IPS DF 4.7 (cell line): Measurements from ENCODE around the gene MPPED1.

Experiments used
- DNase-seq: peaks from one replicate; pipeline ENCODE4 v3.0.0-alpha.2; 2013; ENCODE audit warnings: low spot score; ENCODE audit errors: extremely low read depth

Gene MPPED1

GRCh38 chr22:43392385-43392989 lies 19.3 kb upstream of the MPPED1 start:
- no peak for DNase-seq

- DNase-seq: no peak
These were observed 18.5 kb upstream of the MPPED1 start for GRCh38 chr22:43393132-43393843.

GRCh38 chr22:43393844-43394474 lies 17.9 kb upstream of the MPPED1 start:
- DNase-seq: no peak

GRCh38 chr22:43395086-43395695 lies 16.6 kb upstream of the MPPED1 start:
- no peak for DNase-seq

- no peak for DNase-seq
These were observed 15.4 kb upstream of the MPPED1 start for GRCh38 chr22:43396321-43396933.

- no peak for DNase-seq
These were observed 14.8 kb upstream of the MPPED1 start for GRCh38 chr22:43396934-43397457.

GRCh38 chr22:43397766-43398165 lies 14.0 kb upstream of the MPPED1 start:
- no peak for DNase-seq

- no peak for DNase-seq
These were observed 13.6 kb upstream of the MPPED1 start for GRCh38 chr22:43398246-43398645.

GRCh38 chr22:43398910-43399309 lies 12.9 kb upstream of the MPPED1 start:
- no peak for DNase-seq

GRCh38 chr22:43399338-43399979 lies 12.4 kb upstream of the MPPED1 start:
- no peak for DNase-seq

GRCh38 chr22:43399980-43400358 lies 11.8 kb upstream of the MPPED1 start:
- no peak for DNase-seq

- DNase-seq: no peak
These were observed 11.4 kb upstream of the MPPED1 start for GRCh38 chr22:43400449-43400848.

- DNase-seq: no peak
These were observed 10.6 kb upstream of the MPPED1 start for GRCh38 chr22:43401233-43401632.

- no peak for DNase-seq
These were observed 10.2 kb upstream of the MPPED1 start for GRCh38 chr22:43401661-43402060.

- DNase-seq: no peak
These were observed 9.7 kb upstream of the MPPED1 start for GRCh38 chr22:43402128-43402527.

GRCh38 chr22:43404673-43405385 lies 7.0 kb upstream of the MPPED1 start:
- DNase-seq: no peak

GRCh38 chr22:43406186-43406790 lies 5.5 kb upstream of the MPPED1 start:
- DNase-seq: no peak

GRCh38 chr22:43407591-43407990 lies 4.2 kb upstream of the MPPED1 start:
- no peak for DNase-seq

GRCh38 chr22:43408009-43408408 lies 3.8 kb upstream of the MPPED1 start:
- DNase-seq: no peak

GRCh38 chr22:43409046-43409445 lies 2.8 kb upstream of the MPPED1 start:
- DNase-seq: no peak
